Measurements from ENCODE around the gene NAGA.
A peak's percentile ranks its signal among the peaks of the same experiment; 100 is the strongest.
"Not testable (repeated sequence)": the region's sequence is repeated elsewhere in the genome, so short reads cannot be mapped to it uniquely, and the experiment has no call there.

NAGA gene

DNA sequence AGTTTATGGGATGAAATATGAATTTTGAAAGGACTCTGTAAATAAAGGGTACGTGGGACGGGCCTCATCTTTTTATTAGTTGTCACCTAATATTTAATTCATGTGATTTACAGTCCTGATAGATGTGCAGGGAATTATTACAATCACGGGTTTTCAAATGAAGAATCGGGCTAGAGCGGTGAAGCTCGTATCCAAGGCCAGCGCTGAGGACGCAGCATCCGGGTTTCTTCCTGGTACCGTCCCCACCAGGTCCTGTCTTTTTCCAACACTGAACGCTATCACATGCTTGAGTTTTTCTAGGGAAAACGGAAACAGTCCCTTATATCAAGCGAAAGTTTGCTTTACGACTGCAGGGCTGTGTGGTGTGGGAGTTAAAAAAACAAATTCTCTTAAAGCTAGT lies 9.7 kb upstream of the NAGA start:
- no peak for FAIRE-seq
- no peak for DNase-seq (ENCODE audit: insufficient read length, low spot score)
- TF ChIP-seq POLR2A (IDR thresholded peaks at IDR 0.05; ENCODE audit: low read depth, low read length), result no peak

DNA sequence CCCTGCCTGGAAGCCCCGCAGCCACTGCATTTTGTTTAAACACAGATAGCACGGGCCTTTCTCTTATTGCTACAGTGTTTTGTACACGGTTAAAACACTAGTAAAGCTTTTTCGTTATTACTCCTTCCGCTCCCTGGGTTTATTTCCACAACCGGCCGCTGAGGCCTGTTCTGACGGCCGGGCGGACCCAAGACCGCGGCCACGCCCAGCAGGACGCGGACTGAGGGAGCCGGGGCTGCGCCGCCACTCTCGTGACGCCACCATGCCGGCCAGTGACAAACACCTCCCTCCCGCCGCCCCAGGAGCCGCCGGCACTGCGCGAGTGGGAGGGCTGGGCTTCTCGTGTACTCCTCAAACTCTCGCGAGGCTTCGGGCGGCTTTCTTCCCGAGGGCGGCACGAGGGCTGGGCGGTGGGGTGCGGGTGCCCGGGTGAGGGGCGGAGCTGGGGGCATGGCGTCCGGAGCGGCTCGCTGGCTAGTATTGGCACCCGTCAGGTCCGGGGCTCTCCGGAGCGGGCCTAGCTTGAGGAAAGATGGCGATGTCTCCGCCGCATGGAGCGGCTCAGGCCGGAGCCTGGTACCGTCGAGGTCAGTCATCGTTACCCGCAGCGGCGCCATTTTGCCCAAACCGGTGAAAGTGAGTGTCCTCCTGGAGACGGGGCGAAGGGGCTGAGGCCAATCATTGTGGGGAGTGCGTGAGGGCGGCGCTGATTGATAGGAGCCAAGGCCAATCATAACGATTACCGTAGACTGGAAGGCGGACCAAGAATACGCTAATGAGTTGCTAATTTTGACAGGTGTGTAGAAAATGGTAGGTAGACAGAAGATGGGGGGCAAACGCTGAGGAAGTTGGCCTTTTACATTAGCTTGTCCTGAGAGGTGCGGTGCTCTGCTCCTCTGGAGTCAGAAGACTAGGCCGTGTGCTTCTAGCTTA lies 9.0 kb upstream of the NAGA start, which contains the start of gene SMDT1:
SMDT1 (plus strand) TSS at position 382 of the 933 bp plus-strand sequence; CDS start at position 451, 69 bp downstream.
- TF ChIP-seq POLR2A (IDR thresholded peaks at IDR 0.05; ENCODE audit: low read depth, low read length), result peak; percentile 58; the same call in 1 of the 2 replicates
- FAIRE-seq (no peak), DNase-seq (ENCODE audit: insufficient read length, low spot score) (peak; percentile 91)

DNA sequence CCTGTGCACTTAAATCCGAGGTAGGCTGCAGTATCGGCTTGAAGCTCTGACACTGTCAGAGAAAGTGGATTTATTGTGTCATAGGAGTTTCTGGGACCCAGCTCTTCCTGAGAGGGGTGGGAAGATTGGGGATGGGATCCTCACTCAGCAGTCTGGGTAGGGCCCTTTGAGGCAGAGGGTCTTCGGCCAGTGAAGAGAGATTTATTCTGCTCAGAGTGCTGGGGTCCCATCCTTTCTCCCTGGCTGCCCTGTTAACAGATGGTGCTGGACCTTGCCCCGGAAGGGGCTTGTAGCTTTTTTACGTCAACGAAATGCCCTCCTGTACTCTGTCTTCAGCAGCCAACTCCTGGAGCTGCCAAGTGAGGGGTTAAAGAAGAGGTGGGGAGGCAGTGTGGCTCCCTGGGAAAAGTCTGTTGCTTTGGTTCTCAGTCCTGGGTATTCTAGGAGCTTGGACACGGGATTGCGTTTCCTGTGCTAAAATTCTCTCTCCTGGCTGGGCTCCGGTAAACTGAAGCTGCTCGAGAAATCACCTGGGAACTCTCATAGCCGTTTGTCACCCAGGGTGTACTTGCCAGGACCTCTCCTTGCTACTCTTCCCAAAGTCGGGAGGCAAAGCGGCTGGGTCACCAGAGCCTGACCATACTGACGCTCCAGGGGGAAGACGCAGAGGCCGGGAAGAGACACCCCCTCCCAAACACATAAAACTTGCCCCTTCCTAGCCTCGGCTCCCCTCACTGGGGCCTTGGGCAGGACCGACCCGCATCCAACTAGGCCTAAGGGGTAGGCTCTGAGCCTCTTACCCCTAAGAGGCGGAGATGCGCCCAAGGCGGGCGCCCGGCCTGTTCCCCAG lies 8.1 kb upstream of the NAGA start:
- DNase-seq (ENCODE audit: insufficient read length, low spot score) (no peak), FAIRE-seq (no peak)
- no peak for TF ChIP-seq POLR2A (IDR thresholded peaks at IDR 0.05; ENCODE audit: low read depth, low read length)

DNA sequence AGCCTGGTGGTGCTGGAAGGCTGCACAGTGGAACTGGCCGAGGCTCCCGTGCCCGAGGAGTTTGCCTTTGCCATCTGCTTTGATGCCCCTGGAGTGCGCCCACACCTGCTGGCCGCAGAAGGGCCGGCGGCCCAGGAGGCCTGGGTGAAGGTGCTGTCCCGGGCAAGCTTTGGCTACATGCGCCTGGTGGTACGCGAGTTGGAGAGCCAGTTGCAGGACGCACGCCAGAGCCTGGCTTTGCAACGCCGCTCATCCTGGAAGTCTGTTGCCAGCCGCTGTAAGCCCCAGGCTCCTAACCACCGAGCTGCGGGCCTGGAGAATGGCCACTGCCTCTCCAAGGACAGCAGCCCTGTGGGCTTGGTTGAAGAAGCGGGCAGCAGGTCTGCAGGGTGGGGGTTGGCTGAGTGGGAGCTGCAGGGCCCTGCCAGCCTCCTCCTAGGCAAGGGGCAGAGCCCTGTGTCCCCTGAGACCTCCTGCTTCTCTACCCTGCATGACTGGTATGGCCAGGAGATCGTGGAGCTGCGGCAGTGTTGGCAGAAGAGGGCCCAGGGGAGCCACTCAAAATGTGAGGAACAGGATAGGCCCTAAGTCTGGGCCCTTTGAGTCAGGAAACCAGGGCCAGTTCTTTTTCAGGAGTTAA lies 7.0 kb upstream of the NAGA start:
- DNase-seq (ENCODE audit: insufficient read length, low spot score), result no peak
- TF ChIP-seq POLR2A (IDR thresholded peaks at IDR 0.05; ENCODE audit: low read depth, low read length), result no peak
- no peak for FAIRE-seq

GRCh38 chr22:42076764-42077485 lies 6.3 kb upstream of the NAGA start:
- DNase-seq (ENCODE audit: insufficient read length, low spot score) (no peak), FAIRE-seq (no peak)
- no peak for TF ChIP-seq POLR2A (IDR thresholded peaks at IDR 0.05; ENCODE audit: low read depth, low read length)

- FAIRE-seq (no peak), DNase-seq (ENCODE audit: insufficient read length, low spot score) (no peak)
- no peak for TF ChIP-seq POLR2A (IDR thresholded peaks at IDR 0.05; ENCODE audit: low read depth, low read length)
Observed at GRCh38 chr22:42074846-42075676, 4.4 kb upstream of the NAGA start.

DNA sequence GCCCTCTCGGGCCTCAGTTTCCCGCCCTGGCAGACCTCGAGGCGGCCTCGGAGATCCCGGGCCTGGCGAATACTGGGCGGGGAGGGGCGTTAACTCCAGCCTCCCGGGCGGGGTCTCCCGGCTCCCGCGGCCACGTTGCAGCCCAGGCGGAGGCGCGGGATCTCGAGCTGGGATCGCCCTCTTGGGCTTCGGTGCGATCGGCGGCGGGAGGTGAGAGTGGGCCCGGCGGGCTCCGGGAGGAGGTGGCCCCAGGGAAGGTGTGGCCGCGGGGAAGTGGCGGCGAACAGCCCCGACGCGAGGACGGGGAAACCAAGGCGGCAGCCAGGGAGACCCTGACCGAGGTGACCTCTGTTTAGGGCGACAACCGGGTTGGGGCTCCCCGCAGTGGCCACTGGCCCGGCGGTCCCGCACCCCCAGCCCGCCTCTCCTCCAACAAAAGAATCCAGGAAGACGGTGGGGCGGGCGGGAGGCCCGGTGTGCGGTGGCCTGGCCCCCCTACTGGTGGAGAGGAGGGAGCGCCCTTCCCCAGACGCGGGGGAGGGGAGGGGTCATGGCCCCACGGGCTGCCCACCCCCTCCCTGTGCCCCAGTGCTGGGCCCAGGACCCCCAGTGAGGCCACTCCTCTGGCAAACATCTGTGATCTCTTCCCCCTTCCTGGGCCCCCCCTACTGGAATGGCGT lies 3.7 kb upstream of the NAGA start, which contains the start of gene PHETA2:
PHETA2 (plus strand) TSS at position 117 of the 680 bp plus-strand sequence. CDS start 3,046 bp downstream, outside the sequence.
- FAIRE-seq, result no peak
- TF ChIP-seq POLR2A (IDR thresholded peaks at IDR 0.05; ENCODE audit: low read depth, low read length), result no peak
- DNase-seq (ENCODE audit: insufficient read length, low spot score), result no peak

DNA sequence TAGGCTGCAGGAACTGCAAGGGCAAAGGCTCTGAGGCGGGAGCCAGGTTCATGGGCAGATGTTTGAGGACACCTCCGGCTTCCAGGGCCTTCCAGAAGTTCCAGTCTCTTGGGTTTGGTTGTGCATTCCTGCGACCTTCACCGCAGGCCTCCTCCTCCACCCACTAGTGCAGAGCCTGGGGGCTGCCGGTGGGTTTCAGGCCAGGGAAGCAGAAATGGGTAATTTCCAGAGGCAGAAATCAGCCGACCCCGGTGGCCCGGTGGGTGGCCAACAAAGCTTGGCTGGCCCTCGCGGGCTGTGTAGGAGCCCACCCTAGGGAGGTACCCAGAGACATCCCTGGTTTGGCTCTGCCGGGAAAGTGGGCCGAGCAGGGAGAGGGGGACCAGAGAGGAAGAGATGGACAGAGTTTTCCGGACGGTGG lies 3.0 kb upstream of the NAGA start:
- DNase-seq (ENCODE audit: insufficient read length, low spot score) (no peak), FAIRE-seq (no peak)
- no peak for TF ChIP-seq POLR2A (IDR thresholded peaks at IDR 0.05; ENCODE audit: low read depth, low read length)

DNA sequence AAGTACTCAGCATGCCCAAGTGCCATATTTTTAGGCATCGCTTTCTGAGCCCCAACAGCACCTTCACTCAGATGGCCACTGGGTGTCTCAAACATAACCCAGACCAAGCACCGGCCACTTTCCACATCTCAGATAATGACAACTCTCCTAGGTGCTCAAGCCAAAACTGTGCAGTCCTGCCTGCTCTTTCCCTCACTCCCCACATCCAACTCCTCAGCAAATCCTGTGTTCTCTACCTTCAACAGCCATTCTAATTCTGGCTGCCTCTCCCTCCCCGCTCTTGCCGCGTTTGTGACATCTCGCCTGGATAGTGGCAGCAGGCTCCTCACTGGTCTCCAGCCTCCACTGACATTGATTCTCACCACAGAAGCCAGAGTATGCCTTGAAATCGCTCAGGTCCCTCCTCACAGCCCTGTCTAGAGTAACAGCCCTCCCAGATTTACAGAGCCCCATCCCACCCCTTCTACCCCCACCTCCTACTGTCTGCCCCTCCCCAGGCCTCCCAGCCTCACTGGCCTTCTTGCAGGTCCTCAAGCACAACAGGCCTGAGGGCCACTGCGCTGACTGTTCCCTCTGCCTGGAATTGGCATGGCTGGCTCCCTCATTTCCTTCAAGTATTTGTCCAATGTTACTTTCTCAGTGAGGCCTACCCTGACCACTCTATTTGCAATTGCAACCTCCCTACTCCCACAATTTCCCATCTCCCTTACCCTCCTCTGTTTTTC lies 2.2 kb upstream of the NAGA start:
- no peak for TF ChIP-seq POLR2A (IDR thresholded peaks at IDR 0.05; ENCODE audit: low read depth, low read length)
- no peak for FAIRE-seq
- no peak for DNase-seq (ENCODE audit: insufficient read length, low spot score)

- not testable (repeated sequence) for DNase-seq (ENCODE audit: insufficient read length, low spot score); FAIRE-seq
Observed at GRCh38 chr22:42071508-42071907, 896 bp upstream of the NAGA start.

DNA sequence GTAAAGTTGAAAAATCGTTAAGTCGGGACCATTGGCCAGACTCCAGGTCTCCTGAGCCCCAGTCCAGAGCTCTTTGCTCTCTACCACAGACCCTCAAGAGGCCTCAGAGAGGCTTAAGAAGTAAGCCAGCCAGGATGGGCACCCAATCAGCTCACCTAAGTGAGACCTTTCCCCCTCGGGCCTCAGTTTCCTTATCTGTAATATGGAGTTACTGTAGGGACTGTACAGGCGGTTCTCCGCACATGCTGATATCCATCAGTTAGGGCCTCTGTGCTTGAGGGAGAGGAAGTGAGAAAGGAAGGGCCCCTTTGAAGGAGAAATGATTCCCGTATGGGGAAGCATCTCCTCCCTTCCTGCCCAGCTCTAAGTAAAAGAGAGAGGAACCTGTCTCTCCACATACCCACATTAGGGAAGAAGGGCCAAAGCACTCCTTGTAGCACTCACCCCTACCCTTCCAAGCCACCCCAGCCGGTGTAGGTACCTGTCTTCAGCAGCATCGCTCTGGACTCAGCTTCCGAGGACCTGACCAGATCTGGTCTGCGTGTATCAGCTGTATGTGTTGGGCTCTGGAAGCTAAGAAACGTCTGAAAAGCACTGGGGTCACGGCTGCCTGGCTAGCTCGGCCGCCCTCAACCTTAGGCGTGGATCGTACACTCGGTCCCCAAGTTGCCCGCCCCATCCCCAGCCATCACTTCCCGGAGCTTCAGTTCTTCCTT lies 653 bp downstream of the NAGA start:
- DNase-seq (ENCODE audit: insufficient read length, low spot score) (no peak), FAIRE-seq (no peak)
- TF ChIP-seq POLR2A (IDR thresholded peaks at IDR 0.05; ENCODE audit: low read depth, low read length), result no peak
